Middle frontal gyrus (tissue), 1 donor: Measurements from ENCODE around the gene PRR33.
"Not testable (repeated sequence)": the region's sequence is repeated elsewhere in the genome, so short reads cannot be mapped to it uniquely, and the experiment has no call there.

Source experiments
- DNase-seq: peaks from one replicate; pipeline ENCODE4 v3.0.0-alpha.2; 2015; ENCODE audit warnings: low spot score; ENCODE audit errors: extremely low spot score

Gene PRR33

GRCh38 chr11:1891831-1892115 is at the start of gene PRR33:
Gene PRR33, minus strand, starts transcription at chr11:1891895. Its CDS starts 1,311 bp downstream, at chr11:1890584.
- DNase-seq, result no peak

GRCh38 chr11:1939788-1940187 is 48.1 kb upstream of the PRR33 start:
- DNase-seq, result not testable (repeated sequence)

- DNase-seq, result no peak
These were observed 47.4 kb upstream of the PRR33 start for GRCh38 chr11:1939006-1939625.

- no peak for DNase-seq
These were observed 46.8 kb upstream of the PRR33 start for GRCh38 chr11:1938343-1939005.

- DNase-seq, result no peak
These were observed 46.1 kb upstream of the PRR33 start for GRCh38 chr11:1937616-1938342.

GRCh38 chr11:1936781-1937615 is 45.3 kb upstream of the PRR33 start:
- DNase-seq, result no peak

- DNase-seq, result no peak
These were observed 44.5 kb upstream of the PRR33 start for GRCh38 chr11:1936072-1936780.

GRCh38 chr11:1935156-1936071 is 43.7 kb upstream of the PRR33 start:
- no peak for DNase-seq

- DNase-seq, result no peak
These were observed 42.9 kb upstream of the PRR33 start for GRCh38 chr11:1934335-1935155.

- DNase-seq, result no peak
These were observed 42.0 kb upstream of the PRR33 start for GRCh38 chr11:1933416-1934334.

GRCh38 chr11:1932681-1933080 is 41.0 kb upstream of the PRR33 start:
- DNase-seq, result no peak

GRCh38 chr11:1932105-1932480 is 40.4 kb upstream of the PRR33 start:
- DNase-seq, result no peak

- no peak for DNase-seq
These were observed 39.8 kb upstream of the PRR33 start for GRCh38 chr11:1931341-1932104.

GRCh38 chr11:1930462-1930830 is 38.8 kb upstream of the PRR33 start:
- DNase-seq, result no peak

GRCh38 chr11:1929621-1930461 is 38.1 kb upstream of the PRR33 start:
- no peak for DNase-seq

- DNase-seq, result no peak
These were observed 37.3 kb upstream of the PRR33 start for GRCh38 chr11:1928891-1929541.
